NCI-H1417 treated with DMSO at 0.1 percent for 48 hours (cell line): ENCODE measurements around the gene CCDC116.
"Not testable (repeated sequence)": the region's sequence is repeated elsewhere in the genome, so short reads cannot be mapped to it uniquely, and the experiment has no call there.

ENCODE experiments used
- DNase-seq: peaks from one replicate; lab custom pipeline; 2025; lab: John Stamatoyannopoulos, UW

CCDC116 gene

GRCh38 chr22:21631025-21631424 lies 1.5 kb upstream of the CCDC116 start:
- no peak for DNase-seq

GRCh38 chr22:21632931-21633330 lies 371 bp downstream of the CCDC116 start:
- DNase-seq: no peak

- DNase-seq: no peak
Observed at GRCh38 chr22:21633481-21633880, 921 bp downstream of the CCDC116 start.

- no peak for DNase-seq
Observed at GRCh38 chr22:21634081-21634480, 1.5 kb downstream of the CCDC116 start.

- DNase-seq: no peak
Observed at GRCh38 chr22:21634844-21635243, 2.3 kb downstream of the CCDC116 start.

- DNase-seq: no peak
Observed at GRCh38 chr22:21635771-21636510, 3.4 kb downstream of the CCDC116 start.

- no peak for DNase-seq
Observed at GRCh38 chr22:21636629-21637218, 4.2 kb downstream of the CCDC116 start.

GRCh38 chr22:21637450-21637849 lies 4.9 kb downstream of the CCDC116 start:
- not testable (repeated sequence) for DNase-seq

GRCh38 chr22:21639359-21639758 lies 6.8 kb downstream of the CCDC116 start:
- DNase-seq: no peak

- no peak for DNase-seq
Observed at GRCh38 chr22:21640810-21641209, 8.2 kb downstream of the CCDC116 start.

GRCh38 chr22:21641417-21641788 lies 8.8 kb downstream of the CCDC116 start:
- DNase-seq: no peak

GRCh38 chr22:21641789-21642583 lies 9.4 kb downstream of the CCDC116 start, which contains the start of gene SDF2L1:
Gene SDF2L1 (plus strand): TSS chr22:21642302. CDS start chr22:21642337, 35 bp downstream.
- DNase-seq: peak; percentile 58

GRCh38 chr22:21642584-21643448 lies 10.3 kb downstream of the CCDC116 start:
- no peak for DNase-seq

- no peak for DNase-seq
Observed at GRCh38 chr22:21643533-21644357, 11.2 kb downstream of the CCDC116 start.

- DNase-seq: not testable (repeated sequence)
Observed at GRCh38 chr22:21645513-21645912, 13.0 kb downstream of the CCDC116 start.

GRCh38 chr22:21646608-21647590 lies 14.3 kb downstream of the CCDC116 start:
- peak; percentile 2 for DNase-seq

- no peak for DNase-seq
Observed at GRCh38 chr22:21650280-21650679, 17.7 kb downstream of the CCDC116 start.

- no peak for DNase-seq
Observed at GRCh38 chr22:21650823-21651520, 18.4 kb downstream of the CCDC116 start.

GRCh38 chr22:21651521-21652009 lies 19.0 kb downstream of the CCDC116 start:
- DNase-seq: no peak
